Measurements from ENCODE around the gene ZBTB17.
A peak's percentile ranks its signal among the peaks of the same experiment; 100 is the strongest.

ZBTB17 gene

DNA sequence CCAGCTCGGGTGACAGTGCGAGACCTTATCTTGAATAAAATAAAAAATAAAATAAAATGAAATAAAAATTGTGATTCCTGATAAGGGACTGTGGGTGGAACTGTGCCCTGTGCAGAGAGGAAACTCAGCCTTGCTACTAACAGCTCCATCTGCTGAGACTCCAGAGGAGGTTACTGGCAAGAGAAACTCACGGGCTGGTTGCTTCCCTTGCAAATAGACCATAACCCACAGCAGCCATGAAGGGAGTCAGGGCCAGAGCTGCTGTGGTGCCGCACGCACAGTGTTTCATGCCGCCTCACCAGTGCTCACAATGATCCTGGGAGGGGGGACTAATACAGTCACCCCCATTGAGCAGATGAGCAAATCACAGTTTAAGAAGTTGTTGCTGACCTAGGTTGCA is 13.7 kb downstream of the ZBTB17 start:
- no peaks in the 10 kb centered on the region for H3K27me3 ChIP-seq (ENCODE audit: control insufficient read depth in 1 of 2, insufficient read depth in 1 of 2, low read length in 2 of 2)
- peaks cover 18% of the 10 kb centered on the region for H3K79me1 ChIP-seq (replicated peaks; ENCODE audit: low read length, poor library complexity, severe bottlenecking)
- H3K27ac ChIP-seq (ENCODE audit: low read length, poor library complexity, severe bottlenecking) = no peak overlapping the region
- peaks cover 8 to 13% of the 10 kb centered on the region in 2 experiments for H3K36me3 ChIP-seq (ENCODE audit: control insufficient read depth in 1 of 2, insufficient read depth in 2 of 2, low read depth in 1 of 2, low read length in 2 of 2)
- no peak overlapping the region for H2BK12ac ChIP-seq (ENCODE audit: low read length in 2 of 2)
- peaks cover 37% of the 10 kb centered on the region for H3K4me1 ChIP-seq (ENCODE audit: control insufficient read depth, insufficient read depth, low read depth, low read length)
- no peak overlapping the region for H3K9ac ChIP-seq (ENCODE audit: low read length)
- no peak overlapping the region for H3K23ac ChIP-seq (ENCODE audit: low read length in 2 of 2)
- no peak for DNase-seq
- no peak overlapping the region for H3K14ac ChIP-seq (ENCODE audit: low read length in 2 of 2)
- no peak overlapping the region for H3K4ac ChIP-seq (ENCODE audit: low read depth in 1 of 2, low read length in 2 of 2)
- H4K8ac ChIP-seq (ENCODE audit: low read length) = peak overlapping the region; percentile 47
- no peak overlapping the region for H2AFZ ChIP-seq (ENCODE audit: low read depth, low read length)
- H3K18ac ChIP-seq (ENCODE audit: low read depth in 1 of 2, low read length in 2 of 2) = peak overlapping the region in 1 of 2 experiments; percentile 24
- no peak overlapping the region for H2AK5ac ChIP-seq (ENCODE audit: low read length, severe bottlenecking)
- no peak overlapping the region for H3K4me2 ChIP-seq (ENCODE audit: low read length, poor library complexity, severe bottlenecking)
- H3K4me3 ChIP-seq (ENCODE audit: insufficient read depth in 1 of 2, low read depth in 1 of 2, low read length in 2 of 2) = no peak overlapping the region
- no peak overlapping the region for H4K91ac ChIP-seq (ENCODE audit: low read length)
- H2BK15ac ChIP-seq (ENCODE audit: low read depth, poor library complexity, severe bottlenecking) = no peak overlapping the region
- H3K9me3 ChIP-seq (ENCODE audit: control insufficient read depth, low read length) = no peaks in the 10 kb centered on the region
- 93% methylated on average over 4 of the region's 6 CpGs for WGBS
- H2BK5ac ChIP-seq (ENCODE audit: low read depth, low read length, poor library complexity, severe bottlenecking) = no peak overlapping the region
- no peak overlapping the region for H2BK120ac ChIP-seq (ENCODE audit: low read depth, low read length)

DNA sequence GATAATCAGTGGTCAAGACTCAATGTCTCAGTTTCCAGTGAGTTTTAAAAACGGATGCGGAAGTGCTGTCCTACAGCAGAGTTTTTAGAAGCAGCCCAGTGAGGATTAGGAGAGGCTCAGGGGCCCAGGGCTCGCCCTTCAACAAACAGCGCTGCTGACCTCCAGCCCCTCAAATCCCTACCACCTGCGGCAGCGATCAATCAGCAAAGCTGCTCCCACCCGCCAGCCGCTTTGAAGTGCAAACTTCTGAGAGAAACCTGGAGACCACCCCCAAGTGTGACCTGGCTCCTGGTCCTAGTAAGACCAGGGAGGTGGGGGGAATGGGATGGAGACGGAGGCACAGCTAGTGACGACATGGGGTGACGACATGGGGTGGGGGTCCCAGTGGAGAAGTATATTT is 14.4 kb downstream of the ZBTB17 start:
- no peak overlapping the region for H4K8ac ChIP-seq (ENCODE audit: low read length)
- 79% methylated on average over 10 of the region's 11 CpGs for WGBS
- H2BK12ac ChIP-seq (ENCODE audit: low read length in 2 of 2) = no peak overlapping the region
- H3K9ac ChIP-seq (ENCODE audit: low read length) = no peak overlapping the region
- peaks cover 8 to 13% of the 10 kb centered on the region in 2 experiments for H3K36me3 ChIP-seq (ENCODE audit: control insufficient read depth in 1 of 2, insufficient read depth in 2 of 2, low read depth in 1 of 2, low read length in 2 of 2)
- no peak overlapping the region for H3K14ac ChIP-seq (ENCODE audit: low read length in 2 of 2)
- no peak for DNase-seq
- no peak overlapping the region for H2AFZ ChIP-seq (ENCODE audit: low read depth, low read length)
- no peak overlapping the region for H3K18ac ChIP-seq (ENCODE audit: low read depth in 1 of 2, low read length in 2 of 2)
- no peak overlapping the region for H3K4me3 ChIP-seq (ENCODE audit: insufficient read depth in 1 of 2, low read depth in 1 of 2, low read length in 2 of 2)
- no peak overlapping the region for H3K4me2 ChIP-seq (ENCODE audit: low read length, poor library complexity, severe bottlenecking)
- no peak overlapping the region for H2AK5ac ChIP-seq (ENCODE audit: low read length, severe bottlenecking)
- H3K4me1 ChIP-seq (ENCODE audit: control insufficient read depth, insufficient read depth, low read depth, low read length) = peaks cover 32% of the 10 kb centered on the region
- no peak overlapping the region for H2BK5ac ChIP-seq (ENCODE audit: low read depth, low read length, poor library complexity, severe bottlenecking)
- H2BK120ac ChIP-seq (ENCODE audit: low read depth, low read length) = no peak overlapping the region
- H3K27me3 ChIP-seq (ENCODE audit: control insufficient read depth in 1 of 2, insufficient read depth in 1 of 2, low read length in 2 of 2) = no peaks in the 10 kb centered on the region
- no peak overlapping the region for H2BK15ac ChIP-seq (ENCODE audit: low read depth, poor library complexity, severe bottlenecking)
- no peaks in the 10 kb centered on the region for H3K9me3 ChIP-seq (ENCODE audit: control insufficient read depth, low read length)
- no peak overlapping the region for H4K91ac ChIP-seq (ENCODE audit: low read length)
- no peak overlapping the region for H3K27ac ChIP-seq (ENCODE audit: low read length, poor library complexity, severe bottlenecking)
- H3K79me1 ChIP-seq (replicated peaks; ENCODE audit: low read length, poor library complexity, severe bottlenecking) = peaks cover 15% of the 10 kb centered on the region
- H3K4ac ChIP-seq (ENCODE audit: low read depth in 1 of 2, low read length in 2 of 2) = no peak overlapping the region
- no peak overlapping the region for H3K23ac ChIP-seq (ENCODE audit: low read length in 2 of 2)

GRCh38 chr1:15960808-15961207 is 15.1 kb downstream of the ZBTB17 start:
- Histone ChIP-seq H3K9me3 (ENCODE audit: control insufficient read depth, low read length) (no peaks in the 10 kb centered on the region), H3K4me1 (ENCODE audit: control insufficient read depth, insufficient read depth, low read depth, low read length) (peaks cover 30% of the 10 kb centered on the region), H4K8ac (ENCODE audit: low read length) (no peak overlapping the region), H3K36me3 (ENCODE audit: control insufficient read depth in 1 of 2, insufficient read depth in 2 of 2, low read depth in 1 of 2, low read length in 2 of 2) (peaks cover 8 to 13% of the 10 kb centered on the region in 2 experiments), H3K14ac (ENCODE audit: low read length in 2 of 2) (no peak overlapping the region), H2AK5ac (ENCODE audit: low read length, severe bottlenecking) (no peak overlapping the region), H3K4me2 (ENCODE audit: low read length, poor library complexity, severe bottlenecking) (no peak overlapping the region), H3K79me1 (replicated peaks; ENCODE audit: low read length, poor library complexity, severe bottlenecking) (peaks cover 15% of the 10 kb centered on the region), H4K91ac (ENCODE audit: low read length) (no peak overlapping the region), H2BK120ac (ENCODE audit: low read depth, low read length) (no peak overlapping the region), H3K27me3 (ENCODE audit: control insufficient read depth in 1 of 2, insufficient read depth in 1 of 2, low read length in 2 of 2) (no peaks in the 10 kb centered on the region), H2BK5ac (ENCODE audit: low read depth, low read length, poor library complexity, severe bottlenecking) (no peak overlapping the region), H3K18ac (ENCODE audit: low read depth in 1 of 2, low read length in 2 of 2) (no peak overlapping the region), H3K23ac (ENCODE audit: low read length in 2 of 2) (no peak overlapping the region), H2AFZ (ENCODE audit: low read depth, low read length) (no peak overlapping the region), H3K4me3 (ENCODE audit: insufficient read depth in 1 of 2, low read depth in 1 of 2, low read length in 2 of 2) (no peak overlapping the region), H3K27ac (ENCODE audit: low read length, poor library complexity, severe bottlenecking) (no peak overlapping the region), H2BK15ac (ENCODE audit: low read depth, poor library complexity, severe bottlenecking) (no peak overlapping the region), H3K4ac (ENCODE audit: low read depth in 1 of 2, low read length in 2 of 2) (no peak overlapping the region), H2BK12ac (ENCODE audit: low read length in 2 of 2) (no peak overlapping the region), H3K9ac (ENCODE audit: low read length) (no peak overlapping the region)
- no peak for DNase-seq
- WGBS = 97% methylated on average over 4 of the region's 5 CpGs

DNA sequence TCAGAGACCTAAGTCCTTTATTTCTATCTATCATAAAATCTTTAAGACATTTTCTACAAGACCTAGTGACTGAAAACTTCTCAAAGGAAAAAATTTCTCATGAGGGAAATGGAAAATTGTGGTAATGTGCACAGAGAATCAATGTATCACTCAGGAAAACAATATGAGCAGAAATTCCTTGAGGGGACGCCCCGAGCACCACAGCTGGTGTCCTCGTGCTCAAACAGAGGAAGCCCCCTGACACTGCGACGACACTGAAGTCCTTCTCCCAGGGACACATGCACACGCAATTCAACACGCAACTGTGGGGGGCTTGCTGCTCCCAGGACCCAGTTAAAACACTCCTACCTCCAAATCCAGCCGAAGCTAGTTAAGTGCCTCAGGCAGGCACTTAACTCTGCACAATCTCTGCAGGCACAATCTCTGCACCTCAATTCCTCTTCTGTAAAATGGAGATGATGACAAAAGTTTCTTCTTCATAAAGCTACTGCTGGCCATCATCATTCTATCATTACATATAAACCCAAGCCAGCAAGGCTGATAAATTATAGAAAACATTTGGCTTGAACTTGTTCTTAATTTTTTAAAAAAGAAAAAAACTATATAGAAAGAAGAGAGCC is 16.0 kb downstream of the ZBTB17 start:
- Histone ChIP-seq H2BK120ac (ENCODE audit: low read depth, low read length) (no peak overlapping the region), H2AK5ac (ENCODE audit: low read length, severe bottlenecking) (no peak overlapping the region), H2BK12ac (ENCODE audit: low read length in 2 of 2) (no peak overlapping the region), H2BK5ac (ENCODE audit: low read depth, low read length, poor library complexity, severe bottlenecking) (no peak overlapping the region), H3K36me3 (ENCODE audit: control insufficient read depth in 1 of 2, insufficient read depth in 2 of 2, low read depth in 1 of 2, low read length in 2 of 2) (peaks cover 8 to 13% of the 10 kb centered on the region in 2 experiments), H3K9ac (ENCODE audit: low read length) (no peak overlapping the region), H3K4me1 (ENCODE audit: control insufficient read depth, insufficient read depth, low read depth, low read length) (peaks cover 29% of the 10 kb centered on the region), H3K18ac (ENCODE audit: low read depth in 1 of 2, low read length in 2 of 2) (no peak overlapping the region), H3K27ac (ENCODE audit: low read length, poor library complexity, severe bottlenecking) (no peak overlapping the region), H3K79me1 (replicated peaks; ENCODE audit: low read length, poor library complexity, severe bottlenecking) (peaks cover 15% of the 10 kb centered on the region), H3K4me2 (ENCODE audit: low read length, poor library complexity, severe bottlenecking) (no peak overlapping the region), H3K4ac (ENCODE audit: low read depth in 1 of 2, low read length in 2 of 2) (no peak overlapping the region), H2AFZ (ENCODE audit: low read depth, low read length) (no peak overlapping the region), H4K8ac (ENCODE audit: low read length) (no peak overlapping the region), H3K9me3 (ENCODE audit: control insufficient read depth, low read length) (no peaks in the 10 kb centered on the region), H3K14ac (ENCODE audit: low read length in 2 of 2) (no peak overlapping the region), H2BK15ac (ENCODE audit: low read depth, poor library complexity, severe bottlenecking) (no peak overlapping the region), H3K23ac (ENCODE audit: low read length in 2 of 2) (peak overlapping the region in 1 of 2 experiments; percentile 40), H3K4me3 (ENCODE audit: insufficient read depth in 1 of 2, low read depth in 1 of 2, low read length in 2 of 2) (no peak overlapping the region), H4K91ac (ENCODE audit: low read length) (no peak overlapping the region), H3K27me3 (ENCODE audit: control insufficient read depth in 1 of 2, insufficient read depth in 1 of 2, low read length in 2 of 2) (no peaks in the 10 kb centered on the region)
- DNase-seq = no peak
- WGBS = 96% methylated on average over 8 of the region's 8 CpGs
